ENCODE results near the gene ABCF1. TPM values are rescaled to one million over a fixed set of nuclear protein-coding genes. Genes with fewer than 3 reads are reported as not detected.

The ABCF1 gene
- total RNA-seq, 1 experiment from 2014 or later: 53.3 TPM

DNA sequence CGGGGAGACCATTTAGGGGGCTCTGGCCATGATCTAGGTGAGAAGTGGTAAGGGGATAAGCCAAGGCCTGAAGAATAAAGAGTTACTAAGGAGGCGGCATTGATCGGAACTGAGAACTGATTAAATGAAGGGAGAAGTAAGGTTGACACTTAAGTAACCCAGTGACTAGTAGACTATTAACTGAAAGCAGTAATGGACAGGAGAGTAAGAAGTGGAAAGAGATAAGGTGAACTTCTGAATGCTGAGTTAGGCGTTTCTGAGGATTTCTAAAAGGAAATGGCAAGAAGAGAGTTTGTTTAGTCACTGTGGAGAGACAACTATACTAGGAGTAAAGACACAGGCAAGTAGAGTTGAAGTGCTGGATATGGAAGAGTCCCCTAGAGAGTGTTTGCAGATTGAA, 1.9 kb downstream of the ABCF1 start:
- BruUV-seq (replicated peaks): no TSS peak
- TF ChIP-seq SP1 (IDR thresholded peaks at IDR 0.05; ENCODE audit: low read depth) (no peak), CEBPB (IDR thresholded peaks at IDR 0.05; ENCODE audit: low read depth) (no peak), RAD21 (IDR thresholded peaks at IDR 0.05; ENCODE audit: low read depth) (no peak), SRF (IDR thresholded peaks at IDR 0.05; ENCODE audit: low read depth) (no peak), ELF1 (IDR thresholded peaks at IDR 0.05; ENCODE audit: borderline replicate concordance, low read depth) (no peak), EZH2 (IDR thresholded peaks at IDR 0.05) (no peak), ZFX (IDR thresholded peaks at IDR 0.05) (no peak), EZH2phosphoT487 (IDR thresholded peaks at IDR 0.05; ENCODE audit: borderline replicate concordance) (no peak), FOSL1 (IDR thresholded peaks at IDR 0.05; ENCODE audit: low read depth) (no peak), SIN3A (IDR thresholded peaks at IDR 0.05; ENCODE audit: low read depth) (no peak), YY1 (IDR thresholded peaks at IDR 0.05; ENCODE audit: extremely low read depth, insufficient replicate concordance, low read depth, low read length) (no peak), POLR2A (IDR thresholded peaks at IDR 0.05; ENCODE audit: borderline replicate concordance, extremely low read depth, insufficient read depth, insufficient read length) (no peak), POLR2AphosphoS5 (IDR thresholded peaks at IDR 0.05; ENCODE audit: low read depth, low read length) (no peak), ZNF274 (IDR thresholded peaks at IDR 0.05; ENCODE audit: low read depth, low read length) (no peak), EGR1 (IDR thresholded peaks at IDR 0.05; ENCODE audit: low read depth) (no peak), TCF7L2 (IDR thresholded peaks at IDR 0.05; ENCODE audit: borderline replicate concordance, extremely low read depth, insufficient read depth, insufficient read length) (no peak)
- TF ChIP-seq, protein P1, sequence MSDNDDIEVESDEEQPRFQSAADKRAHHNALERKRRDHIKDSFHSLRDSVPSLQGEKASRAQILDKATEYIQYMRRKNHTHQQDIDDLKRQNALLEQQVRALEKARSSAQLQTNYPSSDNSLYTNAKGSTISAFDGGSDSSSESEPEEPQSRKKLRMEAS (IDR thresholded peaks at IDR 0.05): no peak
- TF ChIP-seq, protein P2, sequence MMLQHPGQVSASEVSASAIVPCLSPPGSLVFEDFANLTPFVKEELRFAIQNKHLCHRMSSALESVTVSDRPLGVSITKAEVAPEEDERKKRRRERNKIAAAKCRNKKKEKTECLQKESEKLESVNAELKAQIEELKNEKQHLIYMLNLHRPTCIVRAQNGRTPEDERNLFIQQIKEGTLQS (IDR thresholded peaks at IDR 0.05): no peak
- TF ChIP-seq, protein P3, sequence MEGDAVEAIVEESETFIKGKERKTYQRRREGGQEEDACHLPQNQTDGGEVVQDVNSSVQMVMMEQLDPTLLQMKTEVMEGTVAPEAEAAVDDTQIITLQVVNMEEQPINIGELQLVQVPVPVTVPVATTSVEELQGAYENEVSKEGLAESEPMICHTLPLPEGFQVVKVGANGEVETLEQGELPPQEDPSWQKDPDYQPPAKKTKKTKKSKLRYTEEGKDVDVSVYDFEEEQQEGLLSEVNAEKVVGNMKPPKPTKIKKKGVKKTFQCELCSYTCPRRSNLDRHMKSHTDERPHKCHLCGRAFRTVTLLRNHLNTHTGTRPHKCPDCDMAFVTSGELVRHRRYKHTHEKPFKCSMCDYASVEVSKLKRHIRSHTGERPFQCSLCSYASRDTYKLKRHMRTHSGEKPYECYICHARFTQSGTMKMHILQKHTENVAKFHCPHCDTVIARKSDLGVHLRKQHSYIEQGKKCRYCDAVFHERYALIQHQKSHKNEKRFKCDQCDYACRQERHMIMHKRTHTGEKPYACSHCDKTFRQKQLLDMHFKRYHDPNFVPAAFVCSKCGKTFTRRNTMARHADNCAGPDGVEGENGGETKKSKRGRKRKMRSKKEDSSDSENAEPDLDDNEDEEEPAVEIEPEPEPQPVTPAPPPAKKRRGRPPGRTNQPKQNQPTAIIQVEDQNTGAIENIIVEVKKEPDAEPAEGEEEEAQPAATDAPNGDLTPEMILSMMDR (IDR thresholded peaks at IDR 0.05 in 2 of 3, conservative IDR thresholded peaks at IDR 0.05 in 1 of 3; ENCODE audit: borderline replicate concordance in 1 of 3, insufficient read depth in 1 of 3, low read depth in 2 of 3, low read length in 2 of 3): no peak
- TF ChIP-seq, protein P4, sequence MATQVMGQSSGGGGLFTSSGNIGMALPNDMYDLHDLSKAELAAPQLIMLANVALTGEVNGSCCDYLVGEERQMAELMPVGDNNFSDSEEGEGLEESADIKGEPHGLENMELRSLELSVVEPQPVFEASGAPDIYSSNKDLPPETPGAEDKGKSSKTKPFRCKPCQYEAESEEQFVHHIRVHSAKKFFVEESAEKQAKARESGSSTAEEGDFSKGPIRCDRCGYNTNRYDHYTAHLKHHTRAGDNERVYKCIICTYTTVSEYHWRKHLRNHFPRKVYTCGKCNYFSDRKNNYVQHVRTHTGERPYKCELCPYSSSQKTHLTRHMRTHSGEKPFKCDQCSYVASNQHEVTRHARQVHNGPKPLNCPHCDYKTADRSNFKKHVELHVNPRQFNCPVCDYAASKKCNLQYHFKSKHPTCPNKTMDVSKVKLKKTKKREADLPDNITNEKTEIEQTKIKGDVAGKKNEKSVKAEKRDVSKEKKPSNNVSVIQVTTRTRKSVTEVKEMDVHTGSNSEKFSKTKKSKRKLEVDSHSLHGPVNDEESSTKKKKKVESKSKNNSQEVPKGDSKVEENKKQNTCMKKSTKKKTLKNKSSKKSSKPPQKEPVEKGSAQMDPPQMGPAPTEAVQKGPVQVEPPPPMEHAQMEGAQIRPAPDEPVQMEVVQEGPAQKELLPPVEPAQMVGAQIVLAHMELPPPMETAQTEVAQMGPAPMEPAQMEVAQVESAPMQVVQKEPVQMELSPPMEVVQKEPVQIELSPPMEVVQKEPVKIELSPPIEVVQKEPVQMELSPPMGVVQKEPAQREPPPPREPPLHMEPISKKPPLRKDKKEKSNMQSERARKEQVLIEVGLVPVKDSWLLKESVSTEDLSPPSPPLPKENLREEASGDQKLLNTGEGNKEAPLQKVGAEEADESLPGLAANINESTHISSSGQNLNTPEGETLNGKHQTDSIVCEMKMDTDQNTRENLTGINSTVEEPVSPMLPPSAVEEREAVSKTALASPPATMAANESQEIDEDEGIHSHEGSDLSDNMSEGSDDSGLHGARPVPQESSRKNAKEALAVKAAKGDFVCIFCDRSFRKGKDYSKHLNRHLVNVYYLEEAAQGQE (IDR thresholded peaks at IDR 0.05; ENCODE audit: low read depth): no peak
- Histone ChIP-seq H2AFZ (ENCODE audit: low read depth, low read length, poor library complexity, severe bottlenecking) (no peak overlapping the region), H3K36me3 (ENCODE audit: control insufficient read depth in 1 of 2, insufficient read depth in 2 of 2, low read length in 2 of 2) (peaks cover 14 to 28% of the 10 kb centered on the region in 2 experiments), H3K4me2 (ENCODE audit: low read length) (peak overlapping the region; percentile 88), H3K9me3 (ENCODE audit: control insufficient read depth in 1 of 2, insufficient read depth in 1 of 2, low read depth in 1 of 2, low read length in 2 of 2) (no peaks in the 10 kb centered on the region), H3K9ac (ENCODE audit: low read length) (peak overlapping the region; percentile 85; the same call in 1 of the 2 replicates), H3K9me2 (ENCODE audit: insufficient read depth) (no peaks in the 10 kb centered on the region), H4K20me1 (ENCODE audit: insufficient read depth) (peaks cover 12% of the 10 kb centered on the region; the same call in 1 of the 2 replicates), H3K79me2 (ENCODE audit: insufficient read depth, low read length) (peaks cover 67% of the 10 kb centered on the region), H3K4me1 (ENCODE audit: control insufficient read depth in 1 of 2, insufficient read depth in 2 of 2, low read length in 2 of 2) (peaks cover 9 to 29% of the 10 kb centered on the region in 2 experiments), H3K4me3 (replicated peaks in 1 of 2; ENCODE audit: low read depth in 1 of 2, low read length in 2 of 2) (no peak overlapping the region), H3K27ac (ENCODE audit: low read depth, low read length) (no peak overlapping the region), H3K27me3 (ENCODE audit: insufficient read depth, low read length) (no peaks in the 10 kb centered on the region)
- RAD21 ChIA-PET (ENCODE audit: low non-redundant PET in 1 of 2, low total read pairs in 2 of 2, uncharacterized antibody in 2 of 2, unreplicated experiment in 2 of 2): no interaction called here
- intact Hi-C loops (cut with micrococcal nuclease): no loop called here
- CTCF ChIA-PET: no interaction called here
- no peak for DNase-seq (ENCODE audit: low read depth, low spot score)
- POLR2A ChIA-PET: no interaction called here
- no peak for ATAC-seq

Data from HCT116 (cell line).